ENCODE results near the gene TBC1D2B.

Gene TBC1D2B

GRCh38 chr15:78007211-78007931 is 70.1 kb downstream of the TBC1D2B start:
- DNase-seq (ENCODE audit: low read depth, low spot score): no peak
- TF ChIP-seq CTCF (IDR thresholded peaks at IDR 0.05; ENCODE audit: low read depth, low read length): no peak
- in situ Hi-C loops (cut with HindIII; ENCODE audit: low sequenced_read_pairs): no loop called here
- no peak overlapping the region for H3K4me3 ChIP-seq (ENCODE audit: low read depth, low read length)

GRCh38 chr15:78006567-78007205 is 70.8 kb downstream of the TBC1D2B start:
- no peak overlapping the region for H3K4me3 ChIP-seq (ENCODE audit: low read depth, low read length)
- DNase-seq (ENCODE audit: low read depth, low spot score): no peak
- TF ChIP-seq CTCF (IDR thresholded peaks at IDR 0.05; ENCODE audit: low read depth, low read length): no peak
- in situ Hi-C loops (cut with HindIII; ENCODE audit: low sequenced_read_pairs): no loop called here

- in situ Hi-C loops (cut with HindIII; ENCODE audit: low sequenced_read_pairs): no loop called here
- TF ChIP-seq CTCF (IDR thresholded peaks at IDR 0.05; ENCODE audit: low read depth, low read length): peak; percentile 26
- peak; percentile 86 for DNase-seq (ENCODE audit: low read depth, low spot score)
- H3K4me3 ChIP-seq (ENCODE audit: low read depth, low read length): no peak overlapping the region
These were observed 72.4 kb downstream of the TBC1D2B start for GRCh38 chr15:78004919-78005634.

GRCh38 chr15:78004222-78004727 is 73.2 kb downstream of the TBC1D2B start:
- no peak overlapping the region for H3K4me3 ChIP-seq (ENCODE audit: low read depth, low read length)
- no peak for DNase-seq (ENCODE audit: low read depth, low spot score)
- in situ Hi-C loops (cut with HindIII; ENCODE audit: low sequenced_read_pairs): no loop called here
- no peak for TF ChIP-seq CTCF (IDR thresholded peaks at IDR 0.05; ENCODE audit: low read depth, low read length)

- no peak overlapping the region for H3K4me3 ChIP-seq (ENCODE audit: low read depth, low read length)
- in situ Hi-C loops (cut with HindIII; ENCODE audit: low sequenced_read_pairs): no loop called here
- TF ChIP-seq CTCF (IDR thresholded peaks at IDR 0.05; ENCODE audit: low read depth, low read length): no peak
- DNase-seq (ENCODE audit: low read depth, low spot score): no peak
These were observed 73.9 kb downstream of the TBC1D2B start for GRCh38 chr15:78003539-78004008.

- no peak overlapping the region for H3K4me3 ChIP-seq (ENCODE audit: low read depth, low read length)
- in situ Hi-C loops (cut with HindIII; ENCODE audit: low sequenced_read_pairs): no loop called here
- DNase-seq (ENCODE audit: low read depth, low spot score): no peak
- no peak for TF ChIP-seq CTCF (IDR thresholded peaks at IDR 0.05; ENCODE audit: low read depth, low read length)
These were observed 74.5 kb downstream of the TBC1D2B start for GRCh38 chr15:78002996-78003395.
